ENCODE measurements around the gene NKX1-2.

NKX1-2 gene

DNA sequence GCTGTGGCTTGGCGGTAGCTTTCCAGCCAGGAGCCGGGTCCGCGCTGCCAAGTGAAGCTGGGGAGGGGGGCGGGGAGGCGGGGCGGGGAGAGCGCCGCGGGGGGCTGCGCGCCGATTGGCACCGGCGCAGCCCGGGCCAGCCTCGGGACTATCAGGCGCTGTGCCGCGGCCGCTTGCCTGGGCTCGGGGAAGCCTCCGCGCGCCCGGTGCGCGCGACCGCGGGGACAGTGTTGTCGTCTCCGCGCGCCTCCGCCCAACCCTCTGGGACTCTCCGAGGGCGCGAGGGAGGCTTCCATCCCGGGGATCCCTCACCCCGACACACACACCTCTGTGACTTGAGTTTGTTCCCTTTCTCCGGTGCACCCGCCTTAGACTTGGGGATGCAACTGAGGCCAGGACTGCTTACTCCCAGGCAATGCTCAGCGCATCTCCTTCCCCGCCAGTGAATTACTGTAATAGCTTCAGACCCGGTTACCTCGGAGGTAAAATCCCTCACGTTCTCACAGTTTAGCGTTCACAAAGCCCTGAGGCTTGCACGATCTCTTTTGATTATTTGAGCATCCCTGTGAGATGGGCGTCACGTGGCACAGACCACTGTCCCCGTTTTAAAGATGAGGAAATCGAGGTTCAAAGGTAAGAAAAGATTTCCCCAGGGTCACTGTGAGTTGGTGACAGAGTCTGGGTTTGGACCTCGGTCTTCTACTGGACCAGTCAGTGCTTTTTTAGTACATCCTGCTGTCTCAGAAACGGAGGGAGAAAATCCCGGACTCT is at the start of gene NKX1-2:
NKX1-2 (minus strand) TSS at position 24 of the 771 bp plus-strand sequence. CDS start 92 bp downstream, outside the sequence.
- DNase-seq = no peak

GRCh38 chr10:124498056-124498455 is 48.2 kb upstream of the NKX1-2 start:
- DNase-seq = no peak

GRCh38 chr10:124497196-124497881 is 47.5 kb upstream of the NKX1-2 start:
- no peak for DNase-seq

GRCh38 chr10:124496620-124497019 is 46.8 kb upstream of the NKX1-2 start:
- no peak for DNase-seq

- no peak for DNase-seq
Observed at GRCh38 chr10:124496150-124496549, 46.3 kb upstream of the NKX1-2 start.

DNA sequence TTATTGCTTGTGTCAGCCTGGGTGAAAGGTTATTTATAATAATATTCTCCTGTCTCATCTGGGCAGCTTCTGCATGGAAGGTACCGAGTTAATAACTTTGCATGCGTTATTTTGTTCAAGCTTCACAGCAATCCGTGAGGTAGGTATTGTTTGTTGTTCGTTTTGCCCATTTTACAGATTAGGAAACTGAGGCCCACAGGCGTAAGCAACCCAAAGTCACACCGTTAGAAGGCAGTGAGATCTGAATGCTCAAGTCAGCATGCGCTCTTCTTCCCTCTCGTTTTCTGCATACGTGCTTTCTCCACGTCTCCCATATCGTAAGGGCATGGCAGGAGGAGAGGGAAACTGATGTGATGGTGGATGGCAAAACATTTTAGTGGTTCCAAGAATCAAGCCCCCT is 45.9 kb upstream of the NKX1-2 start:
- no peak for DNase-seq

DNA sequence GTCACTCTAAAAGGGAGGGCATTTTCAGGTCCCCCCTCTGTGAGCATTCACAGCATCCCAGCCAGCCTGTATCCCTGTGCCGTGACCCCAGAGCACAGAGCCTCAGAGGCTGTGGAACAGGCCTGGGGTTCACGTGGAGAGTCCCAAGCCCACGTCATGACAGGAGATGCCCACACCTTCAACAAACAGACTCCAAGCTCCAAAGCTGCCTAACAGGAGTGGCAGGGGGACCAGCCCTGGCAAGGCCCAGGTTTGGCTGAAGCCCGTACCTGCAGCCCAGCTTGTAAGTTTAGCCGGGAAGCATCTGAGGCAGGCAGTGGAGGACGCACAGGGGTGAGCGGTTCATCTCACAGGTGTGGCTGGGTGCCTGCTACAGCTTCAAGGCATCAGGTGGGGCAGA is 45.3 kb upstream of the NKX1-2 start:
- DNase-seq = no peak

DNA sequence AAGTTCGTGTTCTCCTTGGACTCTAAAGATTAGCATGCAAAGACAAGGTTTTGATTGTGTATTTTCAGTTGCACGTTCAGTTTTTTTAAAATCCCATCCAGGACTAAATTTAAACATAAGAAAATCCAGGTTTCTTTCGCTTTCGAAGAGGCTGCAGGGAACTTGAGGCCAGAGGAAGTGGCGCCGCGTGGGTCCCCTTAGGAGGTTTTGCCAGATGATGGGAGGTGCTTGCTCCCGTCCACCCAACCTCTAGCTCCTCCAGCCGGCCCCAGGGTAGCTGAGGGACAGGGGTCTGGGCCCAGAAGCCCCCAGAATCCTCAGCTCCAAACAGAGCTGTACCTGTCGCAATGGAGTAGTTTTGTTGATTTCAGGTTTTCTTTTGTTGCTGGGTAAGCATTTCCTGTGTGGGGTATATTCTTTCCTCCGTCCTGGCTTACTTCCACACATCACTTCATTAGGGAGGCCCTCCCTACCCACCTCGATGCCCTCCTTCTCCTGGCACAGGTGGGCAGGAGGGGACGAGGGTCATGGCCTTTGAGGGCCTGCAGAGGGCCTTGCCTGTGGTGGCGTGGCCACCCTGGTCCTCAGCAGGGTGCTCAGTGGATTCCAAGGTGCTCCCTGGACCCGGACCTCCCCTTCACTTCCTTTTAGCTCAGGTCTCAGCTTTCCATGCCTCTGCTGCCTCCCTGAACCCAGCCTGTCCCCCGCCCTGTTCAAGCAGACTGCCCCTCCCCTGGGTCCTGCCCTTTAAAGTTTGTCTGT is 44.4 kb upstream of the NKX1-2 start:
- DNase-seq = no peak

DNA sequence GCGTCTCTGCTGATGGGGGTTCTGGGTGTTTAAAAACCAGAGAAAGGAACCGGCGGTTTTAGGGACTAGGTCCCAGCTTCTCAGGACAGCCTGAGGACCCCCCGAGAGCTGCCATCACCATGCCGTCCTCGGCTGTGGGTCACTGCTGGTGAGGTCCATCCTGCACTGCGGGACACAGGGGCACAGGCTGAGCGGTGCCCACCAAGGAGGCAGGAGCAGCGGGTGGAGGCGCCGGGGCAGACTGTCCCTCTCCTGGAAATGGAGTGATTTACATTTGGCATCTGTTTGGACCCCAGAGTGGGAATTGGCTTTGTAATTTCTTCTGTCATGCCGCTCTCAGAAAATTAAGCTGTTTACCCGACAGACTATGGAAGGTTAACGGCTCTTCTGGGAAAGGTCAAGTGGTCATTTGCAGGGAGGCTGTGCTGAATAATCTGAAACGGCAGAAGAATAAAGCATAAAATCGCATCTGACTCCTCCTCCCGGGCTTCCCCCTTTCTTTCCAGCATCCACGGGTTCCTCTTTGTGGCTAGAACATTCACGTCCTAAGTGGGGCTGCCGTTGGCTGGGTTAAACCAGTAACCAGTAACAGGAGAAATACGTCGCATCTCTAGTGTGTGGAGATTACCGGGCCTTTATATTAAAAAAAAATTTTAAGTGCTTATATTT is 43.5 kb upstream of the NKX1-2 start:
- no peak for DNase-seq

DNA sequence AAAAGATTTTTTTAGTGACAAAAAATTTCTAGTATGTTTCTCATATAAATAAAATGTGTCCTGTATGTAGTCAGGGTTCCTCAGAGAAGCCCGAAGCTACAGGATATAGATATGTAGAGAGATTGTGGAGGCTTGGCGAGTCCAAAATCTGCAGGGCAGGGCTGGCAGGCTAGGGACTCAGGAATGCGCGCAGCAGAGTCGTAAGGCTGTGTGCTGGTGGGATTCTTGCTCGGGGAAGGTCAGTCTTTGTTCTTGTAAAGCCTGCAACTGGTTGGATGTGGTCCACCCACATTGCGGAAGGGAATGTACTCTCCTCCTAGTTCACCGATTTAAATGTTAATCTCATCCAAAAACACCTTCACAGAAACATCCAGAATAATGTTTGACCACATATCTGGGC is 42.4 kb upstream of the NKX1-2 start:
- DNase-seq = no peak

DNA sequence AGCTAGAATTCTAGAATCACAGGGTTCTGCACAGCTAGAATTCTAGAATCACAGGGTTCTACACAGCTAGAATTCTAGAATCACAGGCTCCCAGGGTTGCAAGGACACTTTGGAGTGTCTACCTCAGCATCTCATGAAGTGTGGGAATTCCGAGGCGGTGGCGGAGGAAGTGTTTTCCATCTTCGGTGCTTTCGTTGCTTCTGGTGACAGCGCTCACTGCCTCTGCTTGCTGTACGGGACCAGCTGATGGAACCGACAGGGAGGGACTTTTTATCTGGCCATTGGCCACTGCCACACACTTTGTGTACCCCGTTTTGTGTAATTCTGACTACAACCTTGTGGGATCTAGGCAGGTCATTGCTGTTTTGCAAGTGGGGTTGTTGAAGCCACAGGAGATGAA is 41.3 kb upstream of the NKX1-2 start:
- DNase-seq = no peak

DNA sequence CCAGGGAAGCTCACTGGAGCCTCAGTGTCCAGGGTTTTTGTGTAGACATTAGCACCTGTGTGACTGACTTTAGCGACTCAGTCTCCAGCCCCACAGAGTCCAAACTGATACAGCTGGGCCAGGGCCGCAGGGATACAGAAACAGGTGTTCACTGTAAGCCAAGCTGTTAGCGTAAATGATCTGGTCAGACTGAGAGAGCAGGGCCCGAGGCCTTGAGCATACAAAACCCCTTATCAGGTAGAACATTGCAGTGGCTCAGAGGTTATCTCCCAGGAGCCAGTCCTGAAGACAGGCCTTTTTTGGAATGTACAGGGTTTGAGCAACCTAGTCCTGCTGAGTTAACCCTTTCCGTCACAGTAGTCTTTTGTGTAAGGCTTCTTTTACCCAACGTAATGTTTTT is 36.8 kb upstream of the NKX1-2 start:
- DNase-seq = no peak

- no peak for DNase-seq
Observed at GRCh38 chr10:124484661-124485060, 34.8 kb upstream of the NKX1-2 start.

DNA sequence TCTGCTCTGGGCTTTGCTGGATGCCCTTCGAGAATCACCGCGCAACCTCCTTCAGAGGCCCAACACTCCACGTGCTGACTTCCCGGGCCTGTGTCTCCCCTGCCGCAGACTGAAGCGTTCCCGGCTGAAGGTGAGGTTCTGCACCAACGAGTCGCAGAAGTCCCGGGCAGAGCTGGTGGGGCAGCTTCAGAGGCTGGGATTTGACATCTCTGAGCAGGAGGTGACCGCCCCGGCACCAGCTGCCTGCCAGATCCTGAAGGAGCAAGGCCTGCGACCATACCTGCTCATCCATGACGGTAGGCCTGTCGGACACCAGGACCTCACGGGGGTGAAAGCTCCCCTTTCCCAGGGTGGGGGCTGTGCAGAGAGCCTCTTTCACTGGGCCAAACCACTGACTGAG is 34.2 kb upstream of the NKX1-2 start:
- DNase-seq = no peak

DNA sequence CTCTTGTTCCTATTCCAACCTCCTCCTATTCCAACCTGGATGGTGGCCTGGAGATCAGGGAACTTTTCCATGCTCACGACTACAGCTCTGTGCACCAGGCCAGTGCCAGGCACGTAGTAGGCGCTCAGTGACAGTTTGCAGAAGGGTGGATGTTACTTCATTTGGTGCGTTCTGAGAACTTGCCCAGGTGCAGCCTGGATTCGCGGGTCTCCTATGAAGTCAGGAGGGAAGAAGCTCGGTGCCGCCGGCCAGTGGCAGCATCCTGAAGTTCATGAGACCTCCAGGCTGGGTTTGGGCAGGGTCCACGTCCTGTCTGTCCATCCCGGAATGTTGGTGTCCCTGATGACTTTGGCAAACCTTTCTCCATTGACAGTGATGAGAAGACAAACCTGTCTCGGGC is 33.0 kb upstream of the NKX1-2 start:
- DNase-seq = no peak

GRCh38 chr10:124482236-124482800 is 32.5 kb upstream of the NKX1-2 start:
- DNase-seq = no peak

DNA sequence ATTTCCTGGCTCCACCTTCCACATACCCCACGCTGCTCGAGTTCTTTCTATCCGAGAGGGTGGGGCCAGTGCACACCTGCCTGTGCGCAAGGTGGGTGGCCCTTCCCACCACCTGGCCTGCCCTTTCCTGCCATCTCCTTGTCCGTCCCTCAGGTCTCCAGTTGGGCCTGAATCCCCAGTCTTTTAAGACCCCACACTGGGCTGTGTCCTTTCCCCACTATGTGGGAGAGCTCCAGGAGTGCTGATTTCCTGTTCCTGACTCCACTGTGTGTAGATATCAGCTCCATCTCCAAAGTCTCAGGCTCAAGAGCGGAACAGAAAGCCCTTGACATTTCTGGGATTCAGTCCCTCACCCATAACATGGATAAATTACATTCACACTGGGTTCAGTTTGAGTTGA is 31.9 kb upstream of the NKX1-2 start:
- no peak for DNase-seq

DNA sequence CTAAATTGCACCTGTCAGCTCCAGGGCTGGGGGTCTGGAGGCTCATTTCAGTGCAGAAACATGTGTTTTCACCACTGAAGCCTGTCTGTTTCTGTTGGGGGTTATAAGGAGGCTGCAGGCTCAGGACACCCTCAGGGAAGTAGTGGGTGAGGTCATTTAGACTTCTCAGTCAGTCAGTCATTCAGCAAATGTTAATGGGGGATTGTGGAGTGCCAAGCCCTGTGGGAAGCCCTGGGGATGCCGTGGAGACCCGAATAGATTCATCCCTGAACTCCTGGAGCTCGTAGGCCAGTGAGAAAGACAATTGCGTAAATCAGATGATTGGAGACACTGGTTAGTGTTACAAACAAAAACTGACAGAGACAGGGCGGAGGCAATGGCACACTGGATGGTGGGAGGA is 31.0 kb upstream of the NKX1-2 start:
- DNase-seq = no peak

DNA sequence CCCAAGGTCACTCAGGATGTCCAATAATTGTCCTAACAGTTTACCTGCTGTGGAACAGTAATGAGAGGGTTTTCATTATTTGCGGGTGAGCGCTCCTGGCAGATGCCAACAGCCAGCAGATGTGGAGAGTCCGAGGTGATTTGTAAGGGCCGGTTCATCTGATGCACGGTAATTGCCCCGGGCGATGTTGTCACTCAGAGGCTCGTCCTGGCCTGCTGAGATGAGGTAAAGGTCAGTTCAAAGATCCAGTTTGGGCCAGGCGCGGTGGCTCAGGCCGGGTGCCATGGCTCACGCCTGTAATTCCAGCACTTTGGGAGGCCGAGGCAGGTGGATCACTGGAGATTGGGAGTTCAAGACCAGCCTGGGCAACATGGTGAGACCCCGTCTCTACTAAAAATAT is 28.7 kb upstream of the NKX1-2 start:
- DNase-seq = no peak

GRCh38 chr10:124477614-124478363 is 28.0 kb upstream of the NKX1-2 start:
- DNase-seq = no peak

DNA sequence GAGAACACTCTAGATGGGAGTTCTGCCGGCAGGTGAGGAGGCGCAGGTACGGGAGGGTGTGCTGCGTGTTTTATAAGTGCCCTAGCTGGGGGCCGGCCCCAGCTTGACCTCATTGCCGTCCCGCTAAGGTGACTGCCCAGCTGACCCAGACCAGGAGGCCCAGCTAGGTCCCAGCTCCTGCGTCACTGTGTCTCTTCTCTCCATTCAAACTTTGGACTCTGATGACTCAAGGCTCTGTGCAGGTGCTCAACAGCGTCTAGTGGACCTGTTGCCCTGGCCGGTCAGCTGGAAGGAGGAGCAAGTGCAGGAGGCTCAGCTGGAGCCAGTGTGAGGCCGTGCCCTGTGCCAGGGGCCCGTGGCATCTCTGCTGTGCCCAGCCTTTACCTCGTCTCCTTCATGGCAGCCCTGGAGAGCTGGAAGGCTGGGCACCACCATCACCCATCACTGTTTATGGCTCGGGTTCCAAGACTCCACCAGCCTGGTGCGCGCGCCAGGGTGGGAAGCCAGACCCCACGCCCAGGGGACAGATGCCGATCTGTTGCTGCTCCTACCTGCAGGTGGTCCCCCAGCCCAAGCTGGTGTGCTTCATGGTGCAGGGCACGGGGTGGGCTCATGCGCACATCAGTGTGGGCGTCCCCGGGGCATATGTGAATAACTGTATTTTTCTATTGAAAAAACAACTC is 26.3 kb upstream of the NKX1-2 start:
- no peak for DNase-seq
